ENCODE results near the gene LRRC8E.

The LRRC8E gene

DNA sequence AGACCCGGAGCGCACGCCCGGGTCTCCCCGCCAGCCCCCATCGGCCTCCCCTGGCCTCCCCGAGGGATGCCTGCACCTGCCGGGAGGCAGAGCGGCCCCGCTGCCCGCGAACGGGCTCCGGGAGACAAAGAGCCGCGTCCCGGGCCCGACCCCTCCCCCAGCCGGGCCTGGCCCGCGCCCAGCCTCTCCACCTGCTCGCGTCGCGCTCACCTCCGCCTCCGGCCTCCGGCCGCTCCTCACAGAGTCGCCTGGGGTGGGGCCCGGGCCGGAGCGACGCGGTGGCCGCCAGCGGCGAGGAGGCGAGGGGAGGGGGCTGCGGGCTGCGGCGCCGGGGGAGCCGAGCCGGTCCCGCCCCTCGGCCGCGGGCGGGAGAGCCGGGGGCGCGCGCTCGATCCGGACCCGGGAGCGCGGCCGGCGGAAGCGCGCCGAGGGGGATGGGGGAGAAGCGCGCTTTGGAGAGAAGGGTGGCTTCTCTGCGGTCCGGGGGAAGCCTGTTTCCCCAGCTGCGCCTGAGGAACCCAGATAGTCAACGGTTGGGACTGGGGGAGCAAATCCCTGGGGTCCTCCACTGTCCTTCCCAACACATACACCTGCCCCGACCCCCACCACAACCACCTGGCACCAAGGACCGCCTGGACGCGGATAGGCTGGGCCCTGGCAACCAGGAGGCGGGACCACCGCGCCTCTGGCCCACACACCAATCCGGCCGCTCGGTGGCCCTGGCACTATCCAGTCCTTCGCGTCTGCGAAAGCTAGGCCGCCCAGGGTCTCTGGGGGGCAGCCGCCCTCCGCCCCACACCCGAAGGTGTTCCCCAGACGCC is 14.0 kb upstream of the LRRC8E start, which contains the start of gene PRR36:
Gene PRR36 (minus strand): TSS at position 315 of the 821 bp plus-strand sequence. CDS start 701 bp downstream, outside the sequence.
- Histone ChIP-seq H3K4me3 (peak within 1 kb of the TSS; percentile 79), H3K36me3 (ENCODE audit: insufficient read depth, low read length) (no peaks in the 10 kb centered on the region), H3K9me3 (ENCODE audit: low read depth, low read length) (no peaks in the 10 kb centered on the region), H3K9ac (ENCODE audit: insufficient read length) (peak within 1 kb of the TSS; percentile 73), H3K27ac (no peak within 1 kb of the TSS)
- no peak for DNase-seq (ENCODE audit: low read depth, low spot score)
- no peak for TF ChIP-seq FOXP2 (optimal IDR thresholded peaks at IDR 0.05; ENCODE audit: control extremely low read depth, extremely low read length, insufficient read depth)
- TF ChIP-seq EZH2 (IDR thresholded peaks at IDR 0.05) = no peak
- TF ChIP-seq POLR2AphosphoS5 (IDR thresholded peaks at IDR 0.05; ENCODE audit: borderline replicate concordance, low read depth, low read length) = no peak

DNA sequence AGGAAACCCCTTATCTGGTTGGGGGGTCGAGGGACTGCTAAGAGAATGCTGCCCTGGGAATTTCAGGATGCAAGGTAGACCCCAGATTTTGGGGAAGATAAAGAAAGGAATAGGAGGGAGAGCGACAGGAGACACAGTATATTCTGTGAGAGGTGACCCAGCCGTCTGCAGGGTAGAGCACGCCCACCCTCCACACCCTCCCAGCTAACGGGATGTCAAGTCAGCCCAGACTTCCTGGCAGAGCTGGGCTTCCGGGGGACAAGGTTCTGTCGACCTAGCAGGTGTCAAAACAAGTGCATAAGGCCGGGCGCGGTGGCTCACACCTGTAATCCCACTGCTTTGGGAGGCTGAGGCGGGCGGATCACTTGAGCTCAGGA is 13.4 kb upstream of the LRRC8E start:
- Histone ChIP-seq H3K9ac (ENCODE audit: insufficient read length) (no peak overlapping the region), H3K4me3 (no peak overlapping the region)
- DNase-seq (ENCODE audit: low read depth, low spot score) = no peak

DNA sequence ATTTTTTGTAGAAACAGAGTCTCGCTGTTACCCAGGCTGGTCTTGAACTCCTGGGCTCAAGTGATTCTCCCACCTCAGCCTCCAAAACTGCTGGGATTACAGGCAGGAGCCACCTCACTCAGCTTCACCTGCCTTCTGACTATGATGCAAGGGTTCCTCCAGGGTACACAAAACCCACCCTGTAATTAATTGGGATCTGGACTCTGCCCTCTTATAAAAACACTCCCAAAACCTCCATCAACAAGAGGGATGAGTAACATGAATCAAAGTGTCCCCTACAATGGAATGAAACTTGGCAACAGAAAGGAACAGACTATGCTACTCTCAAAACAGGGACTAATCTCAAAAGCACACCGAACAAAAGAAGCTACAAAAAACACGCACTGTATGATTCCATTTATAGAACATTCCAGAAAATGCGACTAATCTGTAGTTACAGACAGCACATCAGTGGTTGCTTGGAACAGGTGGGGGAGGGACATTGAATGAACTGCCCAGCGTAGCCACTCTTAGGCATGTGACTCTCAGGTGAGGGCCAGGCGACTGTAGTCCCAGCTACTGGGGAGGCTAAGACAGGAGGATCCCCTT is 11.0 kb upstream of the LRRC8E start:
- Histone ChIP-seq H3K9me3 (ENCODE audit: low read depth, low read length) (no peaks in the 10 kb centered on the region), H3K27ac (peak overlapping the region; percentile 44; the same call in 1 of the 2 replicates), H3K4me3 (no peak overlapping the region), H3K9ac (ENCODE audit: insufficient read length) (no peak overlapping the region), H3K36me3 (ENCODE audit: insufficient read depth, low read length) (no peaks in the 10 kb centered on the region)
- TF ChIP-seq EZH2 (IDR thresholded peaks at IDR 0.05) = no peak
- no peak for TF ChIP-seq POLR2AphosphoS5 (IDR thresholded peaks at IDR 0.05; ENCODE audit: borderline replicate concordance, low read depth, low read length)
- TF ChIP-seq FOXP2 (optimal IDR thresholded peaks at IDR 0.05; ENCODE audit: control extremely low read depth, extremely low read length, insufficient read depth) = no peak
- no peak for DNase-seq (ENCODE audit: low read depth, low spot score)

More for the DNA sequence above, 13.4 kb upstream of the LRRC8E start:
- H3K27ac ChIP-seq = no peak overlapping the region
- no peaks in the 10 kb centered on the region for H3K9me3 ChIP-seq (ENCODE audit: low read depth, low read length)
- H3K36me3 ChIP-seq (ENCODE audit: insufficient read depth, low read length) = no peaks in the 10 kb centered on the region
- TF ChIP-seq FOXP2 (optimal IDR thresholded peaks at IDR 0.05; ENCODE audit: control extremely low read depth, extremely low read length, insufficient read depth) (no peak), POLR2AphosphoS5 (IDR thresholded peaks at IDR 0.05; ENCODE audit: borderline replicate concordance, low read depth, low read length) (no peak), EZH2 (IDR thresholded peaks at IDR 0.05) (no peak)

DNA sequence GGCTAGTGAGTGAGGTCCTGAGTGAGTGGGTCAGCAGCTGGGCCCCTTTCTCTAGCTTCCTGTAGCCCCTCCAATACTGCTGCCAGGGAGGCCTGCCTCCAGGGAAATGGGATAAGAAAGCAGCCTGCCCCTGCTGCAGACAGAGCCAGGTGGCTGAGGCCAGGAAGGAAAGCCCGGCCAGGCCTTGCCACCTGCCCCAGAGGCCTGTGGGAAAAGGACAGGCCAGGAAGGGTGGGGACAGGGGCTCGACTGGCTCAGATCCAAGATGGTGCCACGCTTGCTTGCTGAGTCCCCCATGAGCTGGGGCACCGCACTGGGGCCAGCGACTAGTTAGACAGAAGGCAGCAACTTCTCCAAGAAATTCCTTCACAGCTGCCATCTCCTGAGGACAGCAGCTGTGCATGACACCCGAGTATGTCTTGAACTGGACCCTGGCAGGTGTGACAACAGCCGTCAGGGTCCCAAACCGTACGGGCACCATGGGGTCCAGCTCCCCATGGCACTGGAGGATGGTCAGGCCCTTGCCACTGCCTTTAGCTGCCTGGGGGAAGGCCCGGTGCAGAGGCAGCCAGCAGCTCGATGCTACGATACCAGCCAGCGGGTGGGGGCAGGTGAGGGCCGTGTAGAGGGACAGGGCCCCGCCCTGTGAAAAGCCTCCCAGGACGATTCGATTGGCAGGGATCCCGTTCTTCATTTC is 9.1 kb upstream of the LRRC8E start:
- Histone ChIP-seq H3K9me3 (ENCODE audit: low read depth, low read length) (no peaks in the 10 kb centered on the region), H3K9ac (ENCODE audit: insufficient read length) (no peak overlapping the region), H3K4me3 (no peak overlapping the region), H3K27ac (no peak overlapping the region), H3K36me3 (ENCODE audit: insufficient read depth, low read length) (no peaks in the 10 kb centered on the region)
- no peak for DNase-seq (ENCODE audit: low read depth, low spot score)
- TF ChIP-seq POLR2AphosphoS5 (IDR thresholded peaks at IDR 0.05; ENCODE audit: borderline replicate concordance, low read depth, low read length) (no peak), FOXP2 (optimal IDR thresholded peaks at IDR 0.05; ENCODE audit: control extremely low read depth, extremely low read length, insufficient read depth) (no peak), EZH2 (IDR thresholded peaks at IDR 0.05) (no peak)

DNA sequence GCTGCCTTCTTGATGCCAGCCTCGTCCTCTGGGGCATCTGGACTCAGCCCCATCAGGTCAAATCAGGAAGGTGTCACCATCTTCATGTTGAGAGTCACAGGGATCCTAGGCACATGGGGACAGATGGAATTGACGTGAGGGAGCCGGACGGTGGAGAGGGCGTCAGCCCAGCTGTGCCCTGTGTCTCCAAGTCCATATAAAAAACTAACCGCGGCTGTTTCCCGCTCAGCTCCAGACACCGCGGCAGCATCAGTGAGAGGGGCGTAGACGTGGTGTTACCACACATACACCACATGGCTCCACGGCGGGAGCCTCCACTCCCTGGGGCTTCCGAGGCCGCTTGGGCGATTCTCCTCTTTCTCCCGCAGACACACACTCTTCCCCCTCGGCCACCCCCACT is 8.5 kb upstream of the LRRC8E start:
- DNase-seq (ENCODE audit: low read depth, low spot score) = no peak
- no peak overlapping the region for H3K27ac ChIP-seq

GRCh38 chr19:7881910-7882309 is 6.4 kb upstream of the LRRC8E start:
- no peak overlapping the region for H3K4me3 ChIP-seq
- H3K36me3 ChIP-seq (ENCODE audit: insufficient read depth, low read length) = no peaks in the 10 kb centered on the region
- no peak for DNase-seq (ENCODE audit: low read depth, low spot score)
- no peaks in the 10 kb centered on the region for H3K9me3 ChIP-seq (ENCODE audit: low read depth, low read length)
- no peak overlapping the region for H3K27ac ChIP-seq
- TF ChIP-seq EZH2 (IDR thresholded peaks at IDR 0.05) (no peak), FOXP2 (optimal IDR thresholded peaks at IDR 0.05; ENCODE audit: control extremely low read depth, extremely low read length, insufficient read depth) (no peak), POLR2AphosphoS5 (IDR thresholded peaks at IDR 0.05; ENCODE audit: borderline replicate concordance, low read depth, low read length) (no peak)
- no peak overlapping the region for H3K9ac ChIP-seq (ENCODE audit: insufficient read length)

More for the DNA sequence above, 8.5 kb upstream of the LRRC8E start:
- Histone ChIP-seq H3K36me3 (ENCODE audit: insufficient read depth, low read length) (no peaks in the 10 kb centered on the region), H3K9me3 (ENCODE audit: low read depth, low read length) (no peaks in the 10 kb centered on the region), H3K4me3 (no peak overlapping the region), H3K9ac (ENCODE audit: insufficient read length) (no peak overlapping the region)
- TF ChIP-seq POLR2AphosphoS5 (IDR thresholded peaks at IDR 0.05; ENCODE audit: borderline replicate concordance, low read depth, low read length) (no peak), FOXP2 (optimal IDR thresholded peaks at IDR 0.05; ENCODE audit: control extremely low read depth, extremely low read length, insufficient read depth) (no peak), EZH2 (IDR thresholded peaks at IDR 0.05) (no peak)

- no peak for DNase-seq (ENCODE audit: low read depth, low spot score)
- H3K36me3 ChIP-seq (ENCODE audit: insufficient read depth, low read length) = no peaks in the 10 kb centered on the region
- no peak overlapping the region for H3K4me3 ChIP-seq
- TF ChIP-seq EZH2 (IDR thresholded peaks at IDR 0.05) = no peak
- TF ChIP-seq POLR2AphosphoS5 (IDR thresholded peaks at IDR 0.05; ENCODE audit: borderline replicate concordance, low read depth, low read length) = no peak
- TF ChIP-seq FOXP2 (optimal IDR thresholded peaks at IDR 0.05; ENCODE audit: control extremely low read depth, extremely low read length, insufficient read depth) = no peak
- H3K27ac ChIP-seq = no peak overlapping the region
- no peak overlapping the region for H3K9ac ChIP-seq (ENCODE audit: insufficient read length)
- no peaks in the 10 kb centered on the region for H3K9me3 ChIP-seq (ENCODE audit: low read depth, low read length)
Observed at GRCh38 chr19:7883105-7883504, 5.2 kb upstream of the LRRC8E start.
